MCF 10A (cell line): ENCODE results near the gene GNG13. TPM values are rescaled to one million over a fixed set of nuclear protein-coding genes. Genes with fewer than 3 reads are reported as not detected.

Experiments
- BruUV-seq: library from RNA; stranded (reverse); fragments of 400-500 nt; replicated peaks from 2 replicates; lab custom pipeline; 2021; lab: Mats Ljungman, UMichigan
- CTCF ChIA-PET: fragments of 300-600 bp; sonication (Branson Sonifier 250); formaldehyde crosslinking; extraction: SDS; loops from one replicate; lab custom pipeline; 2021; ENCODE audit warnings: antibody characterized with exemption, inconsistent platforms; lab: Yijun Ruan, JAX
- POLR2A ChIA-PET: fragments of 300-600, 350-650 bp; sonication (Branson Sonifier 250); formaldehyde crosslinking; extraction: SDS; loops from one replicate; lab custom pipeline; 2020; ENCODE audit warnings: antibody characterized with exemption, inconsistent platforms; lab: Yijun Ruan, JAX
- DNase-seq: peaks from one replicate; pipeline ENCODE4 v3.0.0-alpha.2; 2018; ENCODE audit not compliant: unreplicated experiment
- H3K27ac Mint-ChIP-seq: one replicate; pipeline ENCODE4 v1.8.0; 2022; ENCODE audit warnings: mild to moderate bottlenecking, low read depth, mixed read lengths; ENCODE audit not compliant: unreplicated experiment
- H3K27me3 Mint-ChIP-seq: one replicate; pipeline ENCODE4 v1.8.0; 2022; ENCODE audit warnings: mixed read lengths; ENCODE audit not compliant: insufficient read depth, unreplicated experiment
- H3K36me3 Mint-ChIP-seq: one replicate; pipeline ENCODE4 v1.8.0; 2022; ENCODE audit warnings: mild to moderate bottlenecking, moderate library complexity, mixed read lengths; ENCODE audit not compliant: insufficient read depth, unreplicated experiment
- H3K4me1 Mint-ChIP-seq: one replicate; pipeline ENCODE4 v1.8.0; 2022; ENCODE audit warnings: mixed read lengths; ENCODE audit not compliant: insufficient read depth, unreplicated experiment
- H3K4me3 Mint-ChIP-seq: one replicate; pipeline ENCODE4 v1.8.0; 2022; ENCODE audit warnings: mild to moderate bottlenecking, moderate library complexity, mixed read lengths; ENCODE audit not compliant: unreplicated experiment
- H3K9me3 Mint-ChIP-seq: one replicate; pipeline ENCODE4 v1.8.0; 2022; ENCODE audit warnings: mixed read lengths; ENCODE audit not compliant: unreplicated experiment
- CTCF ChIP-seq: fragments of 200-600 bp; IDR thresholded peaks from one replicate; pipeline ENCODE4 v1.8.0; 2022; ENCODE audit warnings: antibody characterized with exemption, mild to moderate bottlenecking; ENCODE audit not compliant: unreplicated experiment
- intact Hi-C: fragments of 100-400 bp; cut with micrococcal nuclease; formaldehyde crosslinking; loops from 2 replicates; pipeline ENCODE4 v1.14.1; 2022
- total RNA-seq: library from RNA; stranded (reverse); gene quantifications from 2 replicates; pipeline ENCODE4 v1.2.3, GENCODE V29; 2022

The GNG13 gene
- total RNA-seq, 1 experiment from 2014 or later, result not detected

- BruUV-seq, result no TSS peak
- intact Hi-C loops, result loop anchor here (5.0 kb wide), 1 partner anchor 61 kb away; the partner anchor contains the start of genes CCDC78 and HAGHL
- Mint-ChIP-seq H3K4me3 (peak within 1 kb of the TSS; percentile 77), H3K36me3 (peaks cover 17% of the 10 kb centered on the region), H3K9me3 (no peaks in the 10 kb centered on the region), H3K27ac (no peak within 1 kb of the TSS), H3K27me3 (no peaks in the 10 kb centered on the region), H3K4me1 (peaks cover 6% of the 10 kb centered on the region)
- ChIA-PET CTCF (interaction anchor here (0.7 to 3.2 kb wide), 3 partner anchors 42 to 77 kb away, joined by 3 to 21 read pairs (median 3); partner anchors contain the start of gene CIAO3), POLR2A (interaction anchor here (0.5 to 2.1 kb wide), 11 partner anchors 28 to 1672 kb away, joined by 3 to 12 read pairs (median 4); partner anchors contain the start of genes ANTKMT, METRN, MSLN and TEDC2)
- DNase-seq, result no peak
- no peak for TF ChIP-seq CTCF
Observed at GRCh38 chr16:787978-788398, 12.5 kb downstream of the GNG13 start, which contains the start of gene RPUSD1. RPUSD1 (minus strand) TSS chr16:788381; CDS start chr16:787737, 644 bp downstream.

GRCh38 chr16:787321-787966 is 13.1 kb downstream of the GNG13 start:
- Mint-ChIP-seq H3K4me3 (peak overlapping the region; percentile 77), H3K4me1 (peaks cover 9% of the 10 kb centered on the region), H3K27me3 (no peaks in the 10 kb centered on the region), H3K27ac (no peak overlapping the region), H3K9me3 (no peaks in the 10 kb centered on the region), H3K36me3 (peaks cover 20% of the 10 kb centered on the region)
- no TSS peak for BruUV-seq
- CTCF ChIA-PET, result interaction anchor here (0.5 to 4.5 kb wide), 5 partner anchors 31 to 362 kb away, joined by 3 to 37 read pairs (median 3); partner anchors contain the start of genes CIAO3 and RAB11FIP3
- DNase-seq, result no peak
- intact Hi-C loops, result loop anchor here (5.0 kb wide), 1 partner anchor 60 kb away; the partner anchor contains the start of genes CCDC78 and HAGHL
- no peak for TF ChIP-seq CTCF
- POLR2A ChIA-PET, result interaction anchor here (1.0 to 2.1 kb wide), 7 partner anchors 27 to 98 kb away, joined by 3 to 12 read pairs (median 5); partner anchors contain the start of genes ANTKMT, METRN and MSLN

- H3K4me3 Mint-ChIP-seq, result peak overlapping the region; percentile 77
- POLR2A ChIA-PET, result interaction anchor here (0.6 to 3.6 kb wide), 12 partner anchors 12 to 405 kb away, joined by 3 to 22 read pairs (median 3); partner anchors contain the start of genes ANTKMT, CIAO3, HAGHL and METRN
Observed at GRCh38 chr16:785563-786535, 14.7 kb downstream of the GNG13 start.

More at GRCh38 chr16:785563-786535, 14.7 kb downstream of the GNG13 start:
- peak; percentile 93 for TF ChIP-seq CTCF
- DNase-seq, result peak; percentile 69
- H3K4me1 Mint-ChIP-seq, result peaks cover 9% of the 10 kb centered on the region
- H3K9me3 Mint-ChIP-seq, result no peaks in the 10 kb centered on the region
- CTCF ChIA-PET, result interaction anchor here (0.6 to 4.5 kb wide), 21 partner anchors 9 to 1274 kb away, joined by 3 to 37 read pairs (median 7); partner anchors contain the start of genes ANTKMT, CIAO3 and MSLN
- intact Hi-C loops, result loop anchor here (1.0 to 5.0 kb wide), 3 partner anchors 41 to 74 kb away; partner anchors contain the start of genes CCDC78 and HAGHL
- BruUV-seq, result no TSS peak
- no peaks in the 10 kb centered on the region for H3K27me3 Mint-ChIP-seq
- peaks cover 13% of the 10 kb centered on the region for H3K36me3 Mint-ChIP-seq
- no peak overlapping the region for H3K27ac Mint-ChIP-seq
